HG02973 (cell line): Measurements from ENCODE around the gene GRK3.
"Not testable (repeated sequence)": the region's sequence is repeated elsewhere in the genome, so short reads cannot be mapped to it uniquely, and the experiment has no call there.

Source experiments
- ATAC-seq: cut with Tn5 transposase; IDR thresholded peaks from one replicate; pipeline ENCODE4 v1.9.1; 2021; ENCODE audit warnings: moderate library complexity; ENCODE audit not compliant: unreplicated experiment

The GRK3 gene

DNA sequence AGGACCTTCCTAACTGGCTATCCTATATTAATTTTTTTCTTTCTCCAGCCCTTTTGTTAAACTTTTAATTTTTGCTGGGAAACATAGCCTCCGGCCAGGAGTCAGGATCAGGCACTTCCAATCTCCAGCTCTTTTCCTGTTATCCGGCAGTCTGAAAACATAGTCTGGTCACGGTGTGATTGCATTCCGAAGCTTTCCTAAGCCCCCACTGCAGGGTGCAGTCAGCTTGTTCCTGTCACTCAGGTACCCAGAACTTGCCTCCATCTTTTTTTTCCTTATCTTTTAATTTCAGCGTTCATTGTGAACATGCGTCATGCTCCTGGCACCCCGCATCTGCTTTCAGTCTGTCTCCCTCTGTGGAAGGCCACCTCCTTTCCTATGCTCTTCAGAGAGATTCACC lies 59.4 kb downstream of the GRK3 start:
- no peak for ATAC-seq

DNA sequence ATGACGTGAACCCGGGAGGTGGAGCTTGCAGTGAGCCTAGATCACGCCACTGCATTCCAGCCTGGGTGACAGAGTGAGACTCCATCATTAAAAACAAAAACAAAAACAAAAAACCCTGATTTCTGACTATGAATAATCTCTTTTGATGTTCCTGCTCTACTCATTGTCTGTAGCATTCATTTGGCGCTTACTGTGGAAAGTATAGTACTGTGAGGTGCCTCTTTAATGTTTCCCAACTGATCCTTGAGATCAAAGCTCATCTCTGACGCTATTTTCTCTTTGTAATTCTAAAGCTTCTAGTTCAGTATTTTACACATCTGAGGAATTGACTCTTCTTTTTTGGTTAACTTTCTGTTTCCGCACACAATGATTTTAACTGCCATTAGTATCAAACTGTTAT lies 60.0 kb downstream of the GRK3 start:
- no peak for ATAC-seq

DNA sequence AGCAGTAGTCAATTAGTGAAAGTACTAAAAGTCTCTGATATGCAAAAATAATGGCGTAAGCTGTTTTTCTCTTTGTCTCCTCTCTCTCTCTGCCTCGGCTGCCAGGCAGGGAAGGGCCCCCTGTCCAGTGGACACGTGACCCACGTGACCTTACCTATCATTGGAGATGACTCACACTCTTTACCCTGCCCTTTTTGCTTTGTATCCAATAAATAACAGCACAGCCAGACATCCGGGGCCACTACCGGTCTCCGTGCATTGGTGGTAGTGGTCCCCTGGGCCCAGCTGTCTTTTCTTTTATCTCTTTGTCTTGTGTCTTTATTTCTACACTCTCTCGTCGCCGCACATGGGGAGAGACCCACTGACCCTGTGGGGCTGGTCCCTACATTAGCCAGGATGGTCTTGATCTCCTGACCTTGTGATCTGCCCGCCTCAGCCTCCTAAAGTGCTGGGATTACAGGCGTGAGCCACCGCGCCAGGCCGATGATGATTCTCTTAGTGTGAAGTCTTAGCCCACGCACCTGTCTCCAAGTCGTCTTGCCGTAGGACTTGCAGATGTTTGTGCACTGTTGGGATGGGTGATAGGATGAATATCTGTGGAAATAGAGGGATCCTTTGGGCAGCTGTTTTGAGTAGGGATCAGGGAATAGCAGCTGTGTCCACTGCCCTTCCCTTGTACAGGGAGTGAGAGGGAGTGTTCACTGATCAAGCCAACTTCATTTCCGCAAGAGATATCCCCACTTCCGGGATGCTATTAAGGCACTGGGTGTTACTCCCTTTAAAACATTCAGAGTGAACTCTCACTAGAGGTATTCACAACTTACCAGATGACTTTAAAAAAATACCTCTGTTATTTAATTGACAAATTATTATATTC lies 61.5 kb downstream of the GRK3 start:
- not testable (repeated sequence) for ATAC-seq

DNA sequence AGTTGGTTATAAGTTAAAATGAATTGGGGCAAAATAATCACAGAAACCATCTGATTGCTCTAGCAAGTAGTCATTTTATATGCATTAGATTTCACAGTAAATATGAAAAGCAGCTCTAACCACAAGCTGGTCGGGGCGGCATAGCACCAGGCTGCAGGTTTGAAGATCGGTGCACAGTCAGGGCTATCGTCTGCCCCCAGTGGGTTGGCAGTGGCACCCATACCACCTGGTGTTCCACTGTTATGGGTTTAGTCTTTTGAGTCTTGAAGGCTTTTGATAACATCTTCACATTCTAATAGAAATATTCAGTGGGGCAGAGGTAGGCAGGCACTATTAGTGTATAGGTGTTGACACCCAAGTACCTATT lies 62.1 kb downstream of the GRK3 start:
- no peak for ATAC-seq

DNA sequence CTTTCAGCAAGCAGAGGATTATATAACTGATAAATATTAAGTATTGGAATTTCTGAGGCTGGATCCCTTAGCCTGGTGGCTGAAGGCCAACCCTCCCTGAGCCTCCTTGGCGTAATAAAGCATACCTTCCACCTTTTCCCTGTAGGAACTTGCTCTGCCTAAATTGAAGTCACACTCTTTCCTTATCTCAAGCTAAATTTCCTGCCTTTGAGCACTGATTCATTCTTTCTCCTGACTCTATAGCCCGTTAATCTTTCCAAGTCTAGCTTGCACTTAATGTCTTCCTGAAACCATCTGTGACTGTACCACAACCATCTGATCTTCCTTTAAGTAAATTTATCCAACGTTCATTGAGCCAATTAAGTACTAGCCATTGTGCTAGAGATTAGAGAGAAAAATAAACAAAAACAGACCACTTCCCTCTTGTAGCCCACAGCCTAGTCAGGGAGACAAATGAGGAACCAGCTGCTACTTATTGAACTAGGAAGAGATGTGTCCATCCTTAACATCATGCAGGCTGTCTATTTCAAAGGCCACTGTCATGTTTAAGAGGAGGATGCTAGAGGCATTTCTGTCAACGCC lies 62.9 kb downstream of the GRK3 start:
- no peak for ATAC-seq

DNA sequence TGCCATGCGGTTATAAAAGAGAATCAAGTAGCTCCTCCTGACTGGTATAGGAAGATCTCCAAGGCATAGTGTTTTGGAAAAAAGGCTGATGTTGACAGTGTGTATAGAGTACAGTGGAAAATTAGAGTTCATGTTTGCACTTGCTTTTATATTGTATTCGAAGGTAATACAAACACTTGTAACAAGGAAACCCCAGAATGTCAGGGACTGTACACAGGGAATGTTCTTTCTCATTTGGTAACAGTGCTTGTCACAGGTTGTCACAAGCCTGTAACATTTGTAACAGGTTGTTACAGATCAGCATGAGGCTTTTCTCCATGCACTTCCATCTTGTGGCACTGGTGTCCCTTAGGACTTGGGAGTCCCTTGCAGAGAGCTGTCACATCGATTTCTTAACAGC lies 64.0 kb downstream of the GRK3 start:
- ATAC-seq, result no peak

DNA sequence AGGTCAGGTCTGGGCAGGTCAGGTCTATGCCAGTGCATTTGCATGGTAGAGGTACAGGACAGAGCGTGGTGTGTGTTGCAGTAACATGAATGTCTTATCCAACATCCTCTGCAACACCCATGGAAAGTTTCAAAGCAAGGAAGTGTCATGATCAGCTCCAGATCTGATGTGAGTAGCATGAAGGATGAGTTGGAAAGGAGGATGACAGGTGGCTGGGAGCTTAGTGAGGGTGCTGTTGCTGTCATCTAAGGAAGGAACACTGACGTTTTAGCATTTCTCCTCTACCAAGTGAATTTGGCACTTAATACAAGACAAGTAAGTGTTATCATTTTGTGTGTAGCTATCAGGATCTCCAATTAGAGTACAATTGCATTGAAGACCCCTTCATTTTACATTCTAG lies 65.1 kb downstream of the GRK3 start:
- no peak for ATAC-seq

DNA sequence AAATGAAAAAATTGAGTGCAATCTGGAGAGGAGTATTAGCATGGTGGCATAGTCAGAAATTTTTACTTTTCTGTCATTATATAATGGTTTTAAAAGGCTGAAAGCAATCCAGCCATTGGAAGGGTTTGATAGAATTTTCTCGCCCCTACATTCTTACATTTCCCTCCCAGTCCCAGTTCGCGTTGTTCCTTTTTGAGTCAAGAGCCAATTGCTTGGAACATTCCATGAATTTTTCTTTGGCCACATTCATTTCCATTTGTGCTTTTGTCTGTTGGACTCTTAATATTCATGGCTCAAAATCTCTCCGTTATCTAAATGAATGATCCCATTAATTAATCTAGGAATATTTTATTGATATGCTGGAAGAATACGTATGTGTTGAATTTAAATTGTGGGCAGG lies 66.0 kb downstream of the GRK3 start:
- no peak for ATAC-seq

DNA sequence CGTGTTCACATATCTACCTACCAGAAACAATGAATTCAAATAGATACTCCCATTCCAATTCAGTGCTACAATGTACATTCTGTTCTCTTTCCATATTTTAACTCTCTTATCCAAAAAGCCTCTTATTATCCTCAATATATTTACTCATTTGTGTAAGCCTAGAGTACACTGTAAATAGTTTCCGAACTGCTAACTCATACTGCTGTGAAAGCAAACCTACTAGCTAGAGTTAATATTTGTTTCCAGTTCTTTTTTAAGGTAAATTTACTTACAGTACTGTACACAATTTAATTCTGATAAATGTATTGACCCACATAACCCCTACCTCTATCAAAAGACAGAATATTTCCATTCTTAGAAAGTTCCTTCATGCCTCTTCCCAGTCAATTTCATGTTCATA lies 71.8 kb downstream of the GRK3 start:
- no peak for ATAC-seq

DNA sequence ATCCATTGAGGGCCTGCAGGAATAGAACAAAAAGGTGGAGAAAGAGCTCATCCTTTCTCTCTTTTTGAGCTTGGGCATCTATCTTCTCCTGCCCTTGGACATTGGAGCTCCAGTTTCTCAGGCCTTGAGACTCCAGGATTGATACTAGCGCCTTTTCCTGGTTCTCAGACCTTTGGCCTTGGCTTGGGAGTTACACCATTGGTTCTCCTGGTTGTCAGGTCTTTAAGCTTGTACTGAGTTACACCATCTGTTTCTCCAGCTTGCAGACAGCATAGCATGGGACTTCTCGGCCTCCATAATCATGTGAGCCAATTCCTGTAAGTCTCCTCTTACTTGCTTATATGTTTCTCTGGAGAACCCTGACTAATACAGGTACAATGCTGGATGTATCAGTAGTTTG lies 72.6 kb downstream of the GRK3 start:
- ATAC-seq, result no peak

DNA sequence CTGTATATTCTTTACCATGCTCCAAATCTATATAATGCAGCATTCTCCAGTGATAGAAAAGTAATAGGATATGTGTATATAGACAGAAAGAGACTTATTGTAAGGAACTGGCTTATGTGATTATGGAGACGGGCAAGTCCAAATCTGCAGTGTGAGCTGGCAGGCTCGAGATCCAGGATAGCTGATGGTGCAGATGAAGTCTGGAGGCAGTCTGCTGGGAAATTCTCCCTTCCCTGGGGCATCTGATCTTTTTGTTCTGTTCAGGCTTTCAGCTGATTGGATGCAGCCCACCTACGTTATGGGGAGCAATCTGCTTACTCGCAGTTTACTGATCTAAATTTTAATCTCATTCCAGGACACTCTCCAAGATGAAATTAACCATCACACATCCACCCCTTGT lies 73.2 kb downstream of the GRK3 start:
- no peak for ATAC-seq

DNA sequence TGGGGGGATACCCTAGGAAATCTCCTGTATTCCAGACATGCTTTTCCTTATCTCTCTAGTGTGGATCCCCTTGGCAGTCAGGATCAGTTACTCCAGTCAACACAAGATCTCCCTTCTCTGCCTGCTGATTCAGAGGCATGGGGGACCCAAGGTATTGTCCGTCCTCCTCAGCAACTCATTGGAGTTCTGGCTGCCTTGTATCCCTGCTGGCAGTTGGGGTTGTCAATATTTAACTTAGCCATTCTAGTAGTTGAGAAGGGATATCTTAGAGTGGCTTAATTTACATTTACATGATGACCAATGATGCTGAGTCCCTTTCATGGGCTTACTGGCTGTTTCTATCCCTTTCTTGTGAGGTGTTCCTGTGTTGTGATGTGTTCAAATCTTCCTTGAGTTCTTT lies 74.2 kb downstream of the GRK3 start:
- no peak for ATAC-seq

DNA sequence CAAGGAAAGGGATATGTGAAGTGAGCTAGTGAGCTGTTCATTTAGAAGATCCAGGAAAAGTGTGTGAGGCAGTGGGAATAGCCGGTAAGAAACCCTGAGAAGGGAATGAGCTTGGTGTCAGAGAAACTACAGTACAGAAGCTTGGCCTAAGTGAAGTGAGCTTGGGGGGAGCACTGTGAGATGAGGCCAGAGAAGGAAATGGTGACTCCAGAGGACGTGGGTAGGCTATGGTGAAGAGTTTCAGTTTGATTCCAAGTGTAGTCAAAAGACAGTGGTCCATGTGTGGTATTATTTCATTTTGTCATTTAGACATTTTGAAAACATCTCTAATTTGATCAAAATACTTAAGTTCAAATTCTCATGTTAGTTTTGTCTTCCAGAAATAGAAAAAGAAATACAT lies 77.2 kb downstream of the GRK3 start:
- no peak for ATAC-seq

DNA sequence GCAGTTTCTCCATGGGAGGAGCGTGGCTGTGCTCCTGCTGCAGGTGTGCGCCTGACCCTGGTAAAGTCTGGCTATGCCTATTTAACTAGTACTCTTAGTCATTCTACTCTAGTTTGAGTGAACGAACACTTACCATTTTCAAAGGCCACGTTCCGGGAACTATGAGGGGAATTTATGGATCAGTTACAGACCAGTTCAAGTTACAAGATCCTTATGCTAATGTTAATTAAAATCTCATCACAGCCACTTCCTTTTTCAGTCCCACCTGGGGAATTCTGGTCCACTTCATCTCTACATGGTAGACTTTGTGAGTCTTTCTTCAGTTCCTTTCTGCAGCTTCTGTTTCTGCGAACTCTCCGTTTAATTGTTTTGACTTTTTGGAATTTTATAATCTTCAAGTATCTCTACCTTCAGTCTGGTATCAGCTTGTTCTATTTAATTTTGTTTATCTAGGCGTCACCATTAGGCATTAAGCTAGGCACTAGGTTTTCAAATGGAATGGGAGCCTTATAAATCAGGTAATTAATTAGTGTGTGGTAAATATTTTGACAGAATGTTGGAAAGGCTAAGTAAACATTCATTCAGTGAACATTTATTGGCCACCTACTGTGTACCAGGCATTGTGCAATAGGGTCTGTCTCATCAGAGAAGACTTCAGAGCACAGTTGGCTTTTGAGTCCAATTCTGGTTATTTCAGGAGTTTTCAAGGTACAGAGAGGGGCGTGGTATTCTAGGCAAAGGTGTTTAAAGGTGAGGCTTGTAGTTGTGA lies 78.9 kb downstream of the GRK3 start:
- ATAC-seq, result no peak

DNA sequence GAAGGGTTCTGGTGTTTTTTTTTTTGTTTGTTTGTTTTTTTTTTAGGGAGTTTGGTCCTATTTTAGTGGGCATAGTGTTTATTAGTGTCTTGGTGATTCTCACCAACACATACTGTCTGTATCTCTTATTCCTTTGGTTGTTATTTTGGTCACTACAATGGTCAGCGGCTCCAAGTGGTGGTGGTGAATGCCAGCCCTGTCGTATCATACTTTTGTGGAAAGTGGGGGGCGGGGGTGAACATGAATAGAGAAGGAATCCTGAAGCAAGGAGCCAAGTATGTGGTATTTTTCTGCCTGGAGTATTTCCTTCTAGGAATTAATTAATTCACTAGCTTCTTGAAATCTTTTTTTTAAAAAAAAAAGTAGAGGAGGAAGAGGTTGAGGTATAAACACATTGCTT lies 79.6 kb downstream of the GRK3 start:
- ATAC-seq, result no peak

DNA sequence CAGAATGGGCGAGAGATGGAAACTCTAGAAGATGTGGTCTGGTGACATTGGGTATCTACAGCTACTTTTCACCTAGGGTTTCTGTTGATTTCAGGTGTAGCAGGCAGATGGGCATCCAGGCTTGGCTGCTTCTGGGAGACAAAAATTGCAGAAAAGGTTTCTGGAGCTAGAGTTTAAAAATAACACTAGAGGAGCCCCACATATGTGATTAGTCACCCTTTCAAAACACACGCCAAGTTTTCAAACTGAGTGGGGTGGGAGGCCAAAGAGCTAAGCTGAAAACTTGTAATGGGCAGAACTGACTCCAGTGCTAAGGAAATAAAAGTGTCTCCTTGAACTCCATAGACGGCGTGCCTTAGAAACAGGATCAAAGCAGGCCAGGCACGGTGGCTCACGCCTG lies 80.8 kb downstream of the GRK3 start:
- no peak for ATAC-seq

DNA sequence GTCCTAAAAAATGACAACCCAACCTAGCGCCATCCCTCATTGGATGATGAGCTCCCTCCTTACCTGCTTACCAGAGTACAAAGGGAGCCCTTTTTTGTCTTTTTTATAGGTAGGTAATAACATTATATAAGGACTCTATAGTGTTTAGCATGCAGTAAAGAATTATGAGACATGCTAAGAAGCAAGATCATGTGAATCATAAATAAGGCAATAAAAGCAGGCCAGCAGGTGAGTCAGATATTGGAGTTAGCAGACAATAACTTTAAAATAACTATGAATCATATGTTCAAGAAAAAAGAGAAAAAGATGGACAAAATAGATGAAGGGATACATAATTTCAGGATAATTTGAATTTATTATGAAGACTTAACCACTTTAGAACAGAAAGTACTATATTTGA lies 81.5 kb downstream of the GRK3 start:
- no peak for ATAC-seq

DNA sequence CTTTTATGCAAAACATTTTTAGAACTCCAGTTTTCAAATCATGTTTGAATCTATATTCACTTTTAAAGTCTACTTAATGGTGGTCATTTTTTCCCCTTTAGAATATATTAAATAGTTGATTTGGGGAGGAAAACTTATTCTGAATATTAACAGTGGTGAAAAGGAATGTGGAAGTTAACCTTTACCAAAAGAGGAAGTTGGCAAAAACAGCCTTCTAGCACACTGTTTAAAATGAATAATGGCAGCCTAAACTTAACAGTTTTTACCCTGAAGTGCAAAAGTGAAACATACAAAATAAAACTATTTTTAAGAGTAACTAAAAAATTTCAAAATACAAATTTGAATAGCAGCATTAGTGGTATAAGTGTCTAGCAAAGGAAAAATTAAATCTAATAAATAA lies 86.4 kb downstream of the GRK3 start:
- no peak for ATAC-seq

DNA sequence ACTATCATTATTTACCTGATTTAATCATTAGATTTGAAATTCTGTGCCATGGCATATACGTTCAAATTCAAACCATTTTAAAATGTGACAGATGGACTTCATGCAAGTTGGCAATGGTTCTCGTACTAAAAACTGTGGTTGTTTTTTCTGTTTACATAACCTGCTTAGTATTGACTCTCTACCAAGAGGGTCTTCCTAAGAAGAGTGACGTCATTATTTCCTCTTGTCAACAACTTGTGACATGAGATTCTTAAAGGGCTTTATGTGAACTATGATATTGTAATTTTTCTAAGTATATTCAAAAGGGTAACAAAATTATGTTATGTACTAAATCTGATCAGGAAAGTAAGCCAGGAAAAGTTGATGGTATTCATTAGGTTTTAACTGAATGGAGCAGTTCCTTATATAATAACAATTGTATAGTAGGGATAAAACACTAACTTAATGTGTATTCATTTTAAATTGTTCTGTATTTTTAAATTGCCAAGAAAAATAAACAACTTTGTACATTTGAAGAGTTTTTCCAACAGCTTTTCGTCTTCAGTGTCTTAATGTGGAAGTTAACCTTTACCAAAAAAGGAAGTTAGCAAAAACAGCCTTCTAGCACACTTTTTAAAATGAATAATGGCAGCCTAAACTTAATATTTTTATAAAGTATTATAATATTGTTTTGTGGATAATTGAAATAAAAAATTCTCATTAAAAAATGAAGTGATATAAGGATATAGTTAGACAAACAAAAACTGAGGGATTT lies 87.0 kb downstream of the GRK3 start:
- ATAC-seq, result no peak

DNA sequence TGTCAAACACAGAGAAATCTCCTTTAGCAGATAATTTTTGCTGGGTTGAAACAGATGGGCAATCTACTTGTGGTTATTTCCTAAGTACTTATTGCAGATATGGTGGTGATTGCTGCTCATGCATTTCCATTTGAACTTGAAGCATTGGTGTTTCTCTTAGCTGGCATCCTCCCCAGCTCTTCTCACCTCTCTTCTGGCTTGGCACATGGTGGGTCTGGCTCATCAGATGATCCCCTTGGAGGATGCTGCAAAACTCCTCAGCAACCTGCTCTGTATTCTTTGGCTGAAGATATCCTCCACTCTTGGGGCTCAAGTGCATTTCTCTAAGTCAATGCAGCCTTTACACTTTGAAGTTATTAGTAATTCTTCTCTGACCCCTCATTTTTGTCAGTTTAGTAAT lies 90.2 kb downstream of the GRK3 start:
- no peak for ATAC-seq

DNA sequence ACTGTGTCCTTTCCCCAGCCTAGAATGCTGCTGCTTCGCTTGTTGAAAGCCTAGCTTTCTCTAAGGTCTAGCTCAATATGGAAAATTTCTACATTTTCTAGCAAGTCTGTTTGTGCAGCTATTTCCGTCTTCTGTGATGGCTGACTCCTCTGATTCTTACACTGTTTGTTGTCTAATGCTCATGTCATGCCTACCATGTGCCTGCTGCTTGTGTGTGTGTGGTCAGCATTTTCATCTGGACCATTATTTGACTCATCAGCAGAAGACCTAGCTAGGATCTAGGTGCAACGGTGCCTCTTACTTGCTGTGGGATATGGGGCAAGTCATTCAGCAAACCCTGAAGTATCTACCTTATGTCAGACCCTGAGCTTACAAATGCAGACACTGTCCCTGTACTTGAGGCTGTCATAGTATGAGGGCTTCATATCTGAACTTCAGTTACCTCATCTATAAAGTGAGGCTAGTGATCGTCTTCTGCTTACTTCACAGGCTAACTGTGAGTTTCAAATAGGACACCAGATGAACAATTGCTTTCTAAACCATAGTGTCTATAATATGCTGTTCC lies 91.0 kb downstream of the GRK3 start:
- no peak for ATAC-seq
